Activated CD4-positive, alpha-beta T cell treated with anti-CD3 and anti-CD28 coated beads, Interleukin-2, amount 50 U/mL, for 48 hours (primary cell): ENCODE data around the gene TMEM88.
"Not testable (repeated sequence)": the region's sequence is repeated elsewhere in the genome, so short reads cannot be mapped to it uniquely, and the experiment has no call there.

Experiments used
- DNase-seq, 2 experiments: peaks; one replicate each; pipeline ENCODE4 v3.0.0-alpha.2; 2020

The TMEM88 gene

GRCh38 chr17:7856811-7857712, 2.2 kb downstream of the TMEM88 start, which contains the start of gene NAA38:
NAA38 (minus strand) TSS chr17:7857559; CDS start chr17:7857463, 96 bp downstream.
- peak; percentile 90 to 94 for DNase-seq

DNA sequence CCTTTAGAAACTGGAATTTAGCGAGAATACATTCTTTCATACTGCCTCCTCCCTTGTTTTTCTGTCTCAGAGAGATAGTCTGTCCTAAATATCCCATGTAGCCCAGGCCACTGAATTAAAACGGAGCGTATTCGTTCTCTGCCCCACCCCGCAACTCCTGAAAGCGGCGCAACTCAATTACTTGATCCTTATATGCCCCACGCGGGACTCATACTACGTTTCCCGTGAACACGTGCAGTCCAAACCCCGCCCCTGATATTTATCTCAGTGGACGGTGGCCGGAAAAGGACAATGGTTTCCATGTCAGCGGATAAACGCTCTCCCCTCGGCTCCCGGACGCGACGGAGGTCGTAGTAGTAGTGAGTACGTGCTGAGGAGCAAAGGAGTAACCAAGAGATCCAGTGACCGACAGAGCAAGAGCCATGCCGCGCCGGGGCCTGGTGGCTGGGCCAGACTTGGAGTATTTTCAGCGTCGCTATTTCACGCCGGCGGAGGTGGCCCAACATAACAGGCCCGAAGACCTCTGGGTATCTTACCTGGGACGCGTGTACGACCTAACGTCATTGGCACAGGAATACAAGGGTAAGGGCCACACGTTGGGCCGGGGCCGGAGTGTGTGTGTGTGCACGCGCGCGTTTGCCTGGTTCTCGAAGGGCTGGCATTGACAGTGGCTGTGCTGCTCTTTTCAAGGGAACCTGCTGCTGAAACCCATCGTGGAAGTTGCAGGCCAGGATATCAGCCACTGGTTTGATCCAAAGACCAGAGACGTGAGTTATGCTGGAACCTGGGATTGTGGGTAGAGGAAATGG, 3.1 kb downstream of the TMEM88 start, which contains the start of gene CYB5D1:
Gene CYB5D1, plus strand, starts transcription at position 291 of the 809 bp plus-strand sequence. Its CDS starts 132 bp downstream, at position 423.
- DNase-seq: peak; percentile 89 to 92

GRCh38 chr17:7858522-7858810, 3.6 kb downstream of the TMEM88 start:
- DNase-seq: peak in 1 of 2 experiments; percentile 48

- DNase-seq: no peak
Observed at GRCh38 chr17:7859028-7859427, 4.2 kb downstream of the TMEM88 start.

GRCh38 chr17:7862692-7863437, 8.0 kb downstream of the TMEM88 start:
- DNase-seq: peak in 1 of 2 experiments; percentile 51

- DNase-seq: not testable (repeated sequence)
Observed at GRCh38 chr17:7864384-7864783, 9.5 kb downstream of the TMEM88 start.

GRCh38 chr17:7864995-7865650, 10.3 kb downstream of the TMEM88 start:
- no peak for DNase-seq

DNA sequence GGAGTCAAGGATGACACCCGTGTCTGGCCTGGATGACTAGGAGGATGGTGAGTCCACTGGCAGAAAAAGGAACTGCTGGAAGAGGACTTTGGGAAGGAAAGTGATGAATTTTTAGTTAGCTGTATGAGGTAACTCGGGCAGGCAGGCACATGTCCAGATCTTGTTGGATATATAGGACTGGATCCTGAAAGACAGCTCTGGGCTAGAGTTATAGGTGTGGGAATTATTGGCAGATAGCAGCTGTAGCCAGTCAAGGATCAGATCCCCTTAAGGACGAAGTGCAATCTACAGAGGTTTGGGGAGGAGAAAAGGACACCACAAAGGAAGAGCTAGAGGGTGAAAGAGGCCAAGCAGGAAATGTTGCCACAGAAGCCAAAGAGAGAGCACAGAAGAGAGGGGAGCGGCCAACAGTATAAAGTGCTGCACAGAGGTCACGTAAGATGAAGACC, 13.0 kb downstream of the TMEM88 start:
- DNase-seq: no peak

GRCh38 chr17:7873051-7873450, 18.2 kb downstream of the TMEM88 start:
- no peak for DNase-seq

DNA sequence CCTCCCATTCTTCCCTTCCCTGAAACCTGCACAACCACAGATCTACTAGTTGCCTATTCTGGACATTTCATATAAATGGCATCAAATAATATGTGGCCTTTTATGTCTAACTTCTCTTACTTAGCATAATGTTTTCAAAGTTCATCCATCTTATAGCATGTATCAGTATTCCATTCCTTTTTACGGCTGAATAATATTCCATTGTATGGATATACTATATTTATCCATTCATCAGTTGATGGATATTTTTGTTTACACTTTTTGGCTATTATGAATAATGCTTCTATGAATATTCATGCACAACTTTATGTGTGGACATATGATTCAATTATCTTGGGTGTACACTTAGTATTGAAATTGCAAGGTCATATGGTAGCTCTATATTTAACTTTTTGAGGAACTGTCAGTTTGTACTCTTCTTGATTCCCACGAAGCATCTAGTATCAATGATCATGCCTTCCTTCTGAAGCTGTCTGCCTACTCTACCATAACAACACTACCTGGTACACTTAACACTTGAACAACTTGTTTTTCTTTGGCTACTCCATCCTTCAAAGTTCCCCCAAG, 21.0 kb downstream of the TMEM88 start:
- DNase-seq: no peak

- DNase-seq: no peak
Observed at GRCh38 chr17:7878234-7878633, 23.4 kb downstream of the TMEM88 start.

GRCh38 chr17:7880076-7880868, 25.4 kb downstream of the TMEM88 start:
- DNase-seq: no peak

- no peak for DNase-seq
Observed at GRCh38 chr17:7881276-7882054, 26.6 kb downstream of the TMEM88 start.

- peak in 1 of 2 experiments; percentile 12 for DNase-seq
Observed at GRCh38 chr17:7882068-7882467, 27.2 kb downstream of the TMEM88 start.

DNA sequence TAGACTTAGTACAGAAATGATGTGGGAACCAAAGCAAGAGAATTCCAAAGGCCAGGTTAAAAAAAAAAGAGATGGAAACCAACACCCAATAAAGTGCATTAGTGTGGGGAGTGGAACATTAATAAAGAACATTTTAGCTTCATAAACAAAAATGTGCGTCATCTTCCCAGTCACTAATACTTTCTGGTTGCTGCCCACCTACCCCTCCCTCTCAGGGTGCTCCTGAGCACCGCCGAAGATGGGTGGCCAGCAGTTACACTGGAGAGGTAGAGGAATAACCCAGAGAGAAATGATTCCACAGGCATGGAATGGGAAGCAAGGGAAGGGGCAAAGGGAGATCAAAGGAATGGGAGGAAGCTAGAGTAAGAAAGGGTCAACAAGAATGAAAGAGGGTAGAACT, 27.8 kb downstream of the TMEM88 start:
- DNase-seq: no peak

GRCh38 chr17:7883781-7884386, 29.0 kb downstream of the TMEM88 start:
- peak; percentile 33 to 35 for DNase-seq

- DNase-seq: peak; percentile 29 to 36
Observed at GRCh38 chr17:7884581-7885366, 29.9 kb downstream of the TMEM88 start.

- DNase-seq: peak; percentile 48 to 59
Observed at GRCh38 chr17:7885367-7886226, 30.7 kb downstream of the TMEM88 start.
